Nucleus accumbens (tissue), 56 donors: ENCODE data around the gene RNF207.

ENCODE experiments used
- DNase-seq, 56 donors: peaks; one replicate each; lab custom pipeline; 2025; lab: John Stamatoyannopoulos, UW

Gene RNF207

GRCh38 chr1:6205849-6206519 is at the start of gene RNF207:
Gene RNF207, plus strand, starts transcription at chr1:6206119. Its CDS starts 417 bp downstream, at chr1:6206536.
- DNase-seq = peak in 1 of 56 donors; percentile 6

GRCh38 chr1:6157132-6157527 is 48.8 kb upstream of the RNF207 start:
- no peak for DNase-seq

- DNase-seq = peak in 37 of 56 donors; percentile 9 to 83 (median 35)
Observed at GRCh38 chr1:6157528-6158174, 48.3 kb upstream of the RNF207 start.

GRCh38 chr1:6158181-6158580 is 47.7 kb upstream of the RNF207 start:
- DNase-seq = no peak

GRCh38 chr1:6162341-6162740 is 43.6 kb upstream of the RNF207 start:
- DNase-seq = no peak

- no peak for DNase-seq
Observed at GRCh38 chr1:6162773-6163172, 43.1 kb upstream of the RNF207 start.

GRCh38 chr1:6163191-6163972 is 42.5 kb upstream of the RNF207 start:
- DNase-seq = no peak

GRCh38 chr1:6163973-6164617 is 41.8 kb upstream of the RNF207 start:
- DNase-seq = peak in 15 of 56 donors; percentile 5 to 58 (median 26)

- no peak for DNase-seq
Observed at GRCh38 chr1:6165027-6165426, 40.9 kb upstream of the RNF207 start.

- DNase-seq = no peak
Observed at GRCh38 chr1:6165441-6165985, 40.4 kb upstream of the RNF207 start.

GRCh38 chr1:6166221-6166620 is 39.7 kb upstream of the RNF207 start:
- no peak for DNase-seq

GRCh38 chr1:6166655-6167390 is 39.1 kb upstream of the RNF207 start:
- DNase-seq = no peak

- DNase-seq = no peak
Observed at GRCh38 chr1:6167391-6168303, 38.3 kb upstream of the RNF207 start.

- no peak for DNase-seq
Observed at GRCh38 chr1:6168947-6169586, 36.9 kb upstream of the RNF207 start.

GRCh38 chr1:6170116-6170741 is 35.7 kb upstream of the RNF207 start:
- no peak for DNase-seq

- DNase-seq = no peak
Observed at GRCh38 chr1:6170742-6171201, 35.1 kb upstream of the RNF207 start.

GRCh38 chr1:6171548-6172124 is 34.3 kb upstream of the RNF207 start:
- no peak for DNase-seq
